ENCODE measurements around the gene NCR1.
"Not testable (repeated sequence)": the region's sequence is repeated elsewhere in the genome, so short reads cannot be mapped to it uniquely, and the experiment has no call there.

Gene NCR1, protein sequence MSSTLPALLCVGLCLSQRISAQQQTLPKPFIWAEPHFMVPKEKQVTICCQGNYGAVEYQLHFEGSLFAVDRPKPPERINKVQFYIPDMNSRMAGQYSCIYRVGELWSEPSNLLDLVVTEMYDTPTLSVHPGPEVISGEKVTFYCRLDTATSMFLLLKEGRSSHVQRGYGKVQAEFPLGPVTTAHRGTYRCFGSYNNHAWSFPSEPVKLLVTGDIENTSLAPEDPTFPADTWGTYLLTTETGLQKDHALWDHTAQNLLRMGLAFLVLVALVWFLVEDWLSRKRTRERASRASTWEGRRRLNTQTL

GRCh38 chr19:54905803-54906511 is at the start of gene NCR1:
Gene NCR1, plus strand, starts transcription at chr19:54906148. Its CDS starts 40 bp downstream, at chr19:54906188.
- no peak for DNase-seq (ENCODE audit: low spot score)

- DNase-seq (ENCODE audit: low spot score), result not testable (repeated sequence)
Observed at GRCh38 chr19:54858476-54858875, 47.5 kb upstream of the NCR1 start.

- not testable (repeated sequence) for DNase-seq (ENCODE audit: low spot score)
Observed at GRCh38 chr19:54859421-54859820, 46.5 kb upstream of the NCR1 start.

GRCh38 chr19:54863459-54863858 is 42.5 kb upstream of the NCR1 start:
- not testable (repeated sequence) for DNase-seq (ENCODE audit: low spot score)

DNA sequence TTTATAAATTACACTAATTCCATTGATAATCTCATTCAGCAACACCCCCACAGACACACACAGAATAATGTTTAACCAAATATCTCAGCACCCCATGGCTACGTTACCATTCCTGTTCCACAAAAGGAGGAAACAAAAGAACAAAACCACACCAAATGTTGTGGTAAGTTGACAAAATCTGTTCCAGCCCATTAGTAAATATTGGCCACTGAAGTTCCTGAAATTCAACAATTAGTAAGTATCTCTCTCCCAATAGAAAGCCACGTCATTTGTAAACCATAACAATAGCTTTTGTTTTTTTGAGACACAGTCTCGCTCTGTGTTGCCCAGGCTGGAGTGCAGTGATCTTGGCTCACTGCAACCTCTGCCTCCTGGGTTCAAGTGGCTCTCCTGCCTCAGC is 34.3 kb upstream of the NCR1 start:
- no peak for DNase-seq (ENCODE audit: low spot score)

- no peak for DNase-seq (ENCODE audit: low spot score)
Observed at GRCh38 chr19:54873990-54874389, 32.0 kb upstream of the NCR1 start, which contains the start of gene FCAR. Gene FCAR, plus strand, starts transcription at chr19:54874235. Its CDS starts 55 bp downstream, at chr19:54874290.

GRCh38 chr19:54875506-54875905 is 30.4 kb upstream of the NCR1 start:
- no peak for DNase-seq (ENCODE audit: low spot score)

GRCh38 chr19:54877471-54877870 is 28.5 kb upstream of the NCR1 start:
- no peak for DNase-seq (ENCODE audit: low spot score)

DNA sequence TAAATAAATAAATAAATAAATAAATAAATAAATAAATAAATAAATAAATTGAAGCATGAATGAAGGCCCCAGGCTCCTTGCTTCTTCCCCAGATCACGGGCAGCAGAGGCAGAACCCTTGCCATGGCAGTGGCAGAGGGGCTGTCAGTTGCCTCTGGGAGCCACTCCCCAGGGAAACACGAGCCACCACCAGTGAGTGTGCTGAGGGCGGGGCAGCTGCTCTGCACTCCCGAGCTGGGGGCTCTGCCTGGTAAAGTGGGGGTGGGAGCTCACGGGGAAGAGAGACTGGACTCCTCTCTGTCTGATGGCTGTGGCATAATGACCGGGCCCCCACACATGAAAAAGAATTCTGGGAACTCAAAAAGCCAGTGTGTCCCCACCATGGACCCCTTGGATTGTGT is 24.1 kb upstream of the NCR1 start:
- no peak for DNase-seq (ENCODE audit: low spot score)

- DNase-seq (ENCODE audit: low spot score), result no peak
Observed at GRCh38 chr19:54882758-54883157, 23.2 kb upstream of the NCR1 start.

GRCh38 chr19:54883228-54883627 is 22.7 kb upstream of the NCR1 start:
- DNase-seq (ENCODE audit: low spot score), result no peak

DNA sequence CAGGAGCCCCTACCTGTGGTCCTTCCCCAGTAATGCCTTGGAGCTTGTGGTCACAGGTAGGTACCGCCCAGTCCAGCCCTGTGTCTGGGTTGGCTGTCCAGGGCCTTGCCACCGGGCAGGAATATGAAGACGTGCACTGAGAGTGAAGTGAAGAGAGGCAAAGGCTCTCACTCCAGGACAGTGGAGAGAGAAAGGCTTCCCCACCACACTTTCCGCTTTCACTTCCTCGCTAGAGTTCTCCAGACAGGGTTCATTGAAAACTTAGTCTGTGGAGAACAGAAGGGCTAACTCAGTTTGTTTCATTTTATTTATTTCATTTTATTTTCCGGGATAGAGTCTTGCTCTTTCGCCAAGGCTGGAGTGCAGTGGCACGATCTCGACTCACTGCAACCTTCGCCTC is 17.7 kb upstream of the NCR1 start:
- no peak for DNase-seq (ENCODE audit: low spot score)

DNA sequence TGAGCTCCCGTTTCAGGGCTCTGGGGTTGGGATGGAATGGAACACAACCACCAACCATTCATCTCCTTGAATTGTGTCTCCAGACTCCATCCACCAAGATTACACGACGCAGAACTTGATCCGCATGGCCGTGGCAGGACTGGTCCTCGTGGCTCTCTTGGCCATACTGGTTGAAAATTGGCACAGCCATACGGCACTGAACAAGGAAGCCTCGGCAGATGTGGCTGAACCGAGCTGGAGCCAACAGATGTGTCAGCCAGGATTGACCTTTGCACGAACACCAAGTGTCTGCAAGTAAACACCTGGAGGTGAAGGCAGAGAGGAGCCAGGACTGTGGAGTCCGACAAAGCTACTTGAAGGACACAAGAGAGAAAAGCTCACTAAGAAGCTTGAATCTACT is 16.4 kb upstream of the NCR1 start:
- DNase-seq (ENCODE audit: low spot score), result no peak

DNA sequence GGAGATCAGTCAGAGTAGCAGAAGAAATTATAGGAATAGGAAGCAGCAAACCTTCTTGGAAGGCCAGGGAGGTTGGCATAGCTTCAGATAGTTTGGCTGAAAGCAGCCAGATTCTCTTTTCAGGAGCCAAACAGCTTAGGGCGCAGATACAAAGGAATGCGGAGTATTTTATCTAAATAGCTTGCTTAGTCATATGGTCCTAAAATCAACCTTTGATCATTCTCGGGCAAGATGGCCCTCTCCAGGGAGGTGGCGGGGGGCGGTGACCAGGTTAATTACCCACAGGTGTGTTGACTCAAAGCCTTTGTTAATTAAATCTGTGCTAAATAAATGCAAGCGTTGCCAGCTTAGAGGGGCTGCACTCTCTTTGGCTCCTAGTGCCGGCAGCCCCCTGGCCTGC is 12.5 kb upstream of the NCR1 start:
- no peak for DNase-seq (ENCODE audit: low spot score)

DNA sequence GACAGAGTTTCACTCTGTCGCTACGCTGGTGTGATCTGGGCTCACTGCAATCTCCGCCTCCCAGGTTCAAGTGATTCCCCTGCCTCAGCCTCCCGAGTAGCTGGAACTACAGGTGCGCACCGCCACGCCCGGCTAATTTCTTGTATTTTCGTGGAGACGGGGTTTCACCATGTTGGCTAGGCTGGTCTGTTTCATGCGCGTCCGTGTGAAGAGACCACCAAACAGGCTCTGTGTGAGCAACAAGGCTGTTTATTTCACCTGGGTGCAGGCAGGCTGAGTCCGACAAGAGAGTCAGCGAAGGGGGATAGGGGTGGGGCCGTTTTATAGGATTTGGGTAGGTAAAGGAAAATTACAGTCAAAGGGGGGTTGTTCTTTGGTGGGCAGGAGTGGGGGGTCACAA is 11.8 kb upstream of the NCR1 start:
- DNase-seq (ENCODE audit: low spot score), result not testable (repeated sequence)

DNA sequence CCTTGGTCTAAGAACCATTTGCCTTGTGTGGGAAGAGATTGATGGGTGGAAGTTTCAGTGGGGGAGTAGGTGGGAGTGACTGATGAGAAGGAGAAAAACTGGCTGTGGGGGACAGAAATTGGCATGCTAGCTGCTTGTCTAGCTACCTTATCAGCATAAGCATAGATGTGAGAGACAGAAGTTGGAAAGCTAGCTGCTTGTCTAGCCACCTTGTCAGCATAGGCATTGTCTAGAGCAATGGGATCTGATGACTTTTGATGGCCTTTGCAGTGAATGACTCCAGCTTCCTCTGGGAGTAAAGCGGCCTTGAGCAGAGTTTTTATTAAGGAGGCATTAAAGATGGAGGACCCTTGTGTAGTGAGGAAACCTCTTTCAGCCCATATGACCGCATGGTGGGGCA is 9.9 kb upstream of the NCR1 start:
- no peak for DNase-seq (ENCODE audit: low spot score)

GRCh38 chr19:54898685-54899084 is 7.3 kb upstream of the NCR1 start:
- DNase-seq (ENCODE audit: low spot score), result not testable (repeated sequence)

DNA sequence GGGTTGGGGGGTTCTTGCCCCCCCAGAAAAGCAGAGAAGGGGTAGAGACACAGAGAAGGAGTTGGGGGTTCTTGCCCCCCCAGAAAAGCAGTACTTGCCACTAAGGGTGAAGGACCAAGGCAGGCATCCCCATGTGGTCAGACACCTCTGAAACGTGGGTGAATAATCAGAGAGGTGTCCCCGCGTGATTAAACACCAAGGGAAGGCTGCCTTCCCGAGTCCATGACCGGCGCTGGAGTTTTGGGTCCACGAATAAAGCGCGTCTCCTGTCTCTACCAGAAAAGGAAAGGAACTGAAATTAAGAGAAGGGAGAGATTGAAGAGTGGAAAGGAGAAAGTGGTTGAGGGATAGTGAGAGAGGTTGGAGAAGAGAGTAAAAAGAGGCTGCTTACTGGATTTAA is 6.3 kb upstream of the NCR1 start:
- DNase-seq (ENCODE audit: low spot score), result not testable (repeated sequence)

DNA sequence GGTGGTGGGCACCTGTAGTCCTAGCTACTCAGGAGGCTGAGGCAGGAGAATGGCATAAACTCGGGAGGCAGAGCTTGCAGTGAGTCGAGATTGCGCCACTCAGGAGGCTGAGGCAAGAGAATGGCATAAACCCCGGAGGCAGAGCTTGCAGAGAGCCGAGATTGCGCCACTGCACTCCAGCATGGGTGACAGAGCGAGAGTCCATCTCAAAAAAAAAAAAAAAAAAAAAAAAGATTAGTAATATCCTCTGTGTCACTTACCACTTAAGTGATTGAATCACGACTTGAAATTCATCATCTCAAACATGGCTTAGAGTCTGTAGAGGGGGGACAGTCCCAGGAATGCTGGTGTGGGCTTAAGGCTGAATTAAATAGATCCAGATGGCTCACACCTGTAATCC is 4.8 kb upstream of the NCR1 start:
- DNase-seq (ENCODE audit: low spot score), result not testable (repeated sequence)

DNA sequence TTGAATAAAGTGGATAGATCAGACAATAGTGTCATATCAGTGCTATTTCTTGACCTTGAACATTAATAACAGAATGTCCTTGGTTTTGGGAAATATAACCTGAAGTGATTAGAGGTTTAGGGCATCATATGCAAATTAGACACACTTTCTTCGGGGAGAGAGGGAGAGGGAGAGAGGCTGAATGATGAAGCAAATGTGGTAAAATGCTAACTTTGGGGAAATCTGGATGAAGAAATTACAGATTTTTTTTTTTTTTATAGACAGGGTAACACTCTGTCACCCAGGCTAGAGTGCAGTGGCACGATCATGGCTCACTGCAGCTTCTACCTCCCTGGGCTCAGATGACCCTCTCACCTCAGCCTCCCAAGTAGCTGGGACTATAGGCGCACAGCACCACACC is 3.9 kb upstream of the NCR1 start:
- DNase-seq (ENCODE audit: low spot score), result no peak

- no peak for DNase-seq (ENCODE audit: low spot score)
Observed at GRCh38 chr19:54903303-54903702, 2.6 kb upstream of the NCR1 start.

DNA sequence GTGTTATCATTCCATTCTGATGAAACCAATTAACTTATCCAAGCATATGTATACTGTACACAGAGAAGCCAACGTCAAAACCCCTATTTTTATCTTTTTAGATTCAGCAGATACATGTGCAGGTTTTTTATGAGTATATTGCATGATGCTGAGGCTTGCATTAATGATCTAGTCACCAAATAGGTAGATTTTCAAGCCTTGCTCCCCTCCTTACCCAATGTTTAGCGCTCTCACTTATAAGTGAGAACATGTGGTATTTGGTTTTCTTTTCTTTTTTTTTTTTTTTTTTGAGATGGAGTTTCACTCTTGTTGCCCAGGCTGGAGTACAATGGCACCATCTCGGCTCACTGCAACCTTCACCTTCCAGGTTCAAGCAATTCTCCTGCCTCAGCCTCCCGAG is 1.7 kb upstream of the NCR1 start:
- not testable (repeated sequence) for DNase-seq (ENCODE audit: low spot score)

DNA sequence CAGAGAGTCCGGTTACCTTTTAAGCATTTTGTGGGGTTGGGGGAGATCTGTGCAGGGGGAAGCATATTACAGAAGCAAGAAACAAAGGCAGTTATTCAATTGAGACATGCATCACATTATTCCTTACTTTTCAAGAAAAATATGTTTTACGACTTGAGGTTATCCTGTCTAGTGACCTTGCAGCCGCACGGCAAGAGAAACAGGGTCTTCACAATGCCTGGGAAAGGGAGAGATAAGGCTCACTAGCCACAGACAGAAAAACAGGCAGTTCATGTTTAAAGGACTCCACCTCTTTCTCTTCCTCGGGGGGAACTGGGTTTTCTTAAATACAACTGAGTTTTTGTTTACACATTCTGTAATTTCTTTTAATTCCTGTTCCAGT is 536 bp upstream of the NCR1 start:
- DNase-seq (ENCODE audit: low spot score), result no peak

- no peak for DNase-seq (ENCODE audit: low spot score)
Observed at GRCh38 chr19:54906819-54907218, 871 bp downstream of the NCR1 start.
